ENCODE data around the gene APLNR. TPM values are rescaled to one million over a fixed set of nuclear protein-coding genes. Genes with fewer than 3 reads are reported as not detected.

The APLNR gene
- total RNA-seq, 3 donors from 2014 or later = 2.4 to 5.7 (median 2.8) TPM

GRCh38 chr11:57205041-57205641, 31.9 kb downstream of the APLNR start:
- no peak overlapping the region for H3K4me3 ChIP-seq
- DNase-seq (no peak), ATAC-seq (peak; percentile 41)
- intact Hi-C loops (cut with DNase I, micrococcal nuclease) = no loop called here
- H3K4me1 ChIP-seq (ENCODE audit: low read depth) = no peaks in the 10 kb centered on the region
- H3K36me3 ChIP-seq (ENCODE audit: low read depth) = no peaks in the 10 kb centered on the region
- TF ChIP-seq CTCF (IDR thresholded peaks at IDR 0.05) = no peak
- H3K9me3 ChIP-seq = no peaks in the 10 kb centered on the region

GRCh38 chr11:57203882-57204480, 33.1 kb downstream of the APLNR start:
- no peak overlapping the region for H3K4me3 ChIP-seq
- ATAC-seq = no peak
- no peaks in the 10 kb centered on the region for H3K9me3 ChIP-seq
- no peaks in the 10 kb centered on the region for H3K4me1 ChIP-seq (ENCODE audit: low read depth)
- TF ChIP-seq CTCF (IDR thresholded peaks at IDR 0.05) = no peak
- intact Hi-C loops (cut with DNase I, micrococcal nuclease) = no loop called here
- DNase-seq = no peak
- H3K36me3 ChIP-seq (ENCODE audit: low read depth) = no peaks in the 10 kb centered on the region

- intact Hi-C loops (cut with DNase I, micrococcal nuclease) = no loop called here
- Histone ChIP-seq H3K4me3 (no peak overlapping the region), H3K36me3 (ENCODE audit: low read depth) (no peaks in the 10 kb centered on the region), H3K4me1 (ENCODE audit: low read depth) (no peaks in the 10 kb centered on the region), H3K9me3 (no peaks in the 10 kb centered on the region)
- no peak for TF ChIP-seq CTCF (IDR thresholded peaks at IDR 0.05)
- DNase-seq = peak in 1 of 3 donors; percentile 46
- ATAC-seq = peak; percentile 46
Observed at GRCh38 chr11:57203359-57203758, 33.7 kb downstream of the APLNR start.

- TF ChIP-seq CTCF (IDR thresholded peaks at IDR 0.05) = no peak
- intact Hi-C loops (cut with DNase I, micrococcal nuclease) = no loop called here
- H3K4me3 ChIP-seq = no peak overlapping the region
- ATAC-seq = no peak
- no peak for DNase-seq
- no peaks in the 10 kb centered on the region for H3K36me3 ChIP-seq (ENCODE audit: low read depth)
- H3K9me3 ChIP-seq = no peaks in the 10 kb centered on the region
- no peaks in the 10 kb centered on the region for H3K4me1 ChIP-seq (ENCODE audit: low read depth)
Observed at GRCh38 chr11:57202281-57202680, 34.8 kb downstream of the APLNR start.

GRCh38 chr11:57200917-57201316, 36.1 kb downstream of the APLNR start:
- intact Hi-C loops (cut with DNase I, micrococcal nuclease) = no loop called here
- ATAC-seq = no peak
- H3K4me3 ChIP-seq = no peak overlapping the region

More at GRCh38 chr11:57200917-57201316, 36.1 kb downstream of the APLNR start:
- no peak for DNase-seq
- Histone ChIP-seq H3K4me1 (ENCODE audit: low read depth) (no peaks in the 10 kb centered on the region), H3K36me3 (ENCODE audit: low read depth) (no peaks in the 10 kb centered on the region), H3K9me3 (no peaks in the 10 kb centered on the region)
- TF ChIP-seq CTCF (IDR thresholded peaks at IDR 0.05) = no peak

All from mucosa of descending colon (tissue), 3 donors.